IgD-negative memory B cell (primary cell): ENCODE data around the gene AADACL4. TPM values are rescaled to one million over a fixed set of nuclear protein-coding genes. Genes with fewer than 3 reads are reported as not detected.

Experiments used
- H3K27ac Mint-ChIP-seq, 3 donors: one replicate each; pipeline ENCODE4 v1.8.0; 2020 to 2022; ENCODE audit warnings: mild to moderate bottlenecking in 3 of 3, mixed read lengths in 3 of 3, moderate library complexity in 1 of 3
- H3K27me3 Mint-ChIP-seq: one replicate; pipeline ENCODE4 v1.8.0; 2021; ENCODE audit warnings: mixed read lengths
- H3K36me3 Mint-ChIP-seq: one replicate; pipeline ENCODE4 v1.8.0; 2020; ENCODE audit warnings: mild to moderate bottlenecking, mixed read lengths
- H3K4me1 Mint-ChIP-seq, 3 donors: one replicate each; pipeline ENCODE4 v1.8.0; 2020 to 2022; ENCODE audit warnings: mixed read lengths in 3 of 3, mild to moderate bottlenecking in 1 of 3
- H3K4me3 Mint-ChIP-seq, 4 donors: one replicate each; pipeline ENCODE4 v1.8.0; 2020 to 2022; ENCODE audit warnings: mild to moderate bottlenecking in 4 of 4, mixed read lengths in 4 of 4, moderate library complexity in 3 of 4
- H3K9me3 Mint-ChIP-seq, 3 donors: one replicate each; pipeline ENCODE4 v1.8.0; 2020 to 2021; ENCODE audit warnings: mixed read lengths in 3 of 3, mild to moderate bottlenecking in 1 of 3
- polyA plus RNA-seq: library from polyadenylated mRNA; unstranded; fragments of 300-500 nt; fragmentation: Illumina TruSeq; gene quantifications from one replicate; pipeline ENCODE4 v1.2.3, GENCODE V29; 2021

Gene AADACL4
- not detected for polyA plus RNA-seq

- no peak within 1 kb of the TSS for H3K4me3 Mint-ChIP-seq
- peaks cover 3 to 19% (median 8%) of the 10 kb centered on the region in 3 donors for H3K9me3 Mint-ChIP-seq
- H3K36me3 Mint-ChIP-seq = peaks cover 4% of the 10 kb centered on the region
- no peaks in the 10 kb centered on the region for H3K4me1 Mint-ChIP-seq
- H3K27me3 Mint-ChIP-seq = peaks cover 7% of the 10 kb centered on the region
- H3K27ac Mint-ChIP-seq = no peak within 1 kb of the TSS
These were observed at the start of gene AADACL4 for GRCh38 chr1:12643785-12644184. TSS of gene AADACL4 (plus strand) at chr1:12644085. CDS start at chr1:12644547, 462 bp downstream.

DNA sequence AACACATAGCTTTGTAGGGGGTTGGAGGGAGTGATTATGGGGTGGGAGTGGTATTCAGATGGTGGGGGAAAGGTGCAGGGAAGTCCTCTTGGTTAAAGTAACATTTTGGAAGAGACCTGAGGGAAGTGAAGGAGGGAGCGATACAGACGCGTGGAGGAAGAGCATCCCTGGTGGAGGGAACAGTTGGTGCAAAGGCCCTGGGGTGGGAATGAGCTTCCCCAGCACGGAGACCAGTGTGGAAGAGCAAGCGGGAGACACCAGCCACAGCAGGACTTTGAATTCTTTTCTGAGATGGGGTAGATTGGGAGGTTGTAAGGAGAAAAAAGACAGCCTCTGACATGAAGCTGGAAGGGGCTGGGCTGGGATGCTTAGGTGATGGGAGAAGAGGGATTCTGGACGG is 49.4 kb upstream of the AADACL4 start:
- peaks cover 5 to 10% (median 8%) of the 10 kb centered on the region in 3 donors for H3K4me1 Mint-ChIP-seq
- H3K27me3 Mint-ChIP-seq = peaks cover 9% of the 10 kb centered on the region
- H3K27ac Mint-ChIP-seq = no peak overlapping the region
- H3K4me3 Mint-ChIP-seq = peak overlapping the region; percentile 45 to 90 (median 80)
- peaks cover 0 to 1% (median 0%) of the 10 kb centered on the region in 3 donors for H3K9me3 Mint-ChIP-seq
- H3K36me3 Mint-ChIP-seq = peaks cover 2% of the 10 kb centered on the region

DNA sequence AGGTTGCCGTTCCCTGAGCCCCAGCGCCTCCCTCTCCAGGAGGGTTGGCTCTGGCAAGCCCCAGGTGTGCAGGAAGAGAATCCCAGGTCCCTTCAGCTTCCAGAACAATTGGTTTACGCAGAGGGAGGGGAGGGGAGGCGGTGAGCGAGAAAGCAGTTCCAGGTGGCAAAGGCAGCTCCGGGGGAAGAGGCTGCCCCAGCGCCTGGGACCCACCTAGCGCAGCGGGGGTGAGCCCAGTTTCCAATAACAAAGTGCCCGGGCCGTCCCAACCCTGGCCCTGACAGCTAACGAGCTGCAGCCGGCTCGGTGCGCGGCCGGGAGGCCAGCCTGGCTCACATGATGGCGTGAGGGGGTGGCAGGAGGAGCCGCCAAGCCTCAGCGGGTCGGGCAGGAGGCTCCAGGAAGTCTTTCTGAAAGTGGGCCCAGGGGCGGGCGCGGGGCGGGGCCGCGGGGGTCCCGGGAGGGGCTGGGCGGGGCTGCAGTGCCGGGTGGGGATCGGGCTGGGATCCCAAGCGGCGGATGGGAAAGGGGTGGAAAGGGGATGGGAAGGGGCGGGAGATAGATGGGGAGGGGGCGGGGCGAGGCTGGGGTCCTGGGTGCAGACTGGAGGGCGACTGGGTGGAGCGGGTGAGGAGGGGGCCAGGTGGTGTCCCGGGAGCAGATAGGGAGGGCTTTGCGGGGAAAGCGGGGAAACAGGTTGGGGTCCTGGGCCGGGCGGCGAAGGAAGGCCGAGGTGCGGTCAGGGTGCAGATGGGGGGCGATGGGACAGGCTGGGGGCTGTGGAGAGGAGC is 48.7 kb upstream of the AADACL4 start:
- H3K27ac Mint-ChIP-seq = no peak overlapping the region
- peaks cover 0 to 1% (median 0%) of the 10 kb centered on the region in 3 donors for H3K9me3 Mint-ChIP-seq
- H3K36me3 Mint-ChIP-seq = peaks cover 2% of the 10 kb centered on the region
- peaks cover 9% of the 10 kb centered on the region for H3K27me3 Mint-ChIP-seq
- H3K4me1 Mint-ChIP-seq = peaks cover 5 to 10% (median 8%) of the 10 kb centered on the region in 3 donors
- H3K4me3 Mint-ChIP-seq = peak overlapping the region; percentile 45 to 90 (median 80)

DNA sequence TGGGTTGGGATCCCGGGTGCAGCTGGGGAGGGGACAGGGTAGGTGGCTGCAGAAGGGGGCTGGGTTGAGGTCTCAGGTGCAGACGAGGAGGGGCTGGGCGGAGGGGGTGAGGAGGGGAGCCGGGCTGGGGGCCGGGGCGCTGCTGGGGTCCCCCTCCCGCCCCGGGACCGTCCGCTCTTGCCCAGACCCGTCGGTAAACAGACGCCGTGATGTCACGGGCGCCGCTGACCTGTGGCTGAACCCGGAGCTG is 48.2 kb upstream of the AADACL4 start:
- Mint-ChIP-seq H3K36me3 (peaks cover 2% of the 10 kb centered on the region), H3K9me3 (peaks cover 0 to 1% (median 0%) of the 10 kb centered on the region in 3 donors), H3K27ac (no peak overlapping the region), H3K4me1 (peaks cover 5 to 10% (median 8%) of the 10 kb centered on the region in 3 donors), H3K4me3 (peak overlapping the region in 2 of 4 donors; percentile 9 to 28), H3K27me3 (peaks cover 9% of the 10 kb centered on the region)

GRCh38 chr1:12596007-12596821 is 47.7 kb upstream of the AADACL4 start:
- Mint-ChIP-seq H3K27ac (no peak overlapping the region), H3K9me3 (peaks cover 0 to 1% (median 0%) of the 10 kb centered on the region in 3 donors), H3K4me3 (peak overlapping the region in 2 of 4 donors; percentile 9 to 28), H3K4me1 (peaks cover 5 to 10% (median 8%) of the 10 kb centered on the region in 3 donors), H3K36me3 (peaks cover 2% of the 10 kb centered on the region), H3K27me3 (peaks cover 9% of the 10 kb centered on the region)

- peaks cover 2% of the 10 kb centered on the region for H3K36me3 Mint-ChIP-seq
- peaks cover 6% of the 10 kb centered on the region for H3K27me3 Mint-ChIP-seq
- peak overlapping the region in 2 of 3 donors; percentile 16 to 39 for H3K27ac Mint-ChIP-seq
- H3K4me1 Mint-ChIP-seq = peaks cover 5 to 10% (median 6%) of the 10 kb centered on the region in 3 donors
- H3K4me3 Mint-ChIP-seq = peak overlapping the region in 1 of 4 donors; percentile 56
- H3K9me3 Mint-ChIP-seq = peaks cover 0 to 1% (median 0%) of the 10 kb centered on the region in 3 donors
These were observed 46.1 kb upstream of the AADACL4 start for GRCh38 chr1:12597792-12598191.

GRCh38 chr1:12598974-12599373 is 44.9 kb upstream of the AADACL4 start:
- Mint-ChIP-seq H3K4me1 (peaks cover 4 to 10% (median 5%) of the 10 kb centered on the region in 3 donors), H3K9me3 (peaks cover 0 to 1% (median 0%) of the 10 kb centered on the region in 3 donors), H3K36me3 (peaks cover 2% of the 10 kb centered on the region), H3K4me3 (no peak overlapping the region), H3K27me3 (peaks cover 6% of the 10 kb centered on the region), H3K27ac (no peak overlapping the region)

GRCh38 chr1:12599657-12600056 is 44.2 kb upstream of the AADACL4 start:
- Mint-ChIP-seq H3K9me3 (peaks cover 0 to under 1% (median 0%) of the 10 kb centered on the region in 3 donors), H3K27ac (no peak overlapping the region), H3K4me1 (peaks cover 0 to 7% (median 5%) of the 10 kb centered on the region in 3 donors), H3K36me3 (peaks cover 2% of the 10 kb centered on the region), H3K4me3 (no peak overlapping the region), H3K27me3 (peaks cover 4% of the 10 kb centered on the region)

- Mint-ChIP-seq H3K27me3 (peaks cover 1% of the 10 kb centered on the region), H3K4me1 (peaks cover 0 to 5% (median 4%) of the 10 kb centered on the region in 3 donors), H3K4me3 (no peak overlapping the region), H3K27ac (no peak overlapping the region), H3K9me3 (no peaks in the 10 kb centered on the region), H3K36me3 (peaks cover 2% of the 10 kb centered on the region)
These were observed 43.5 kb upstream of the AADACL4 start for GRCh38 chr1:12600335-12600734.

DNA sequence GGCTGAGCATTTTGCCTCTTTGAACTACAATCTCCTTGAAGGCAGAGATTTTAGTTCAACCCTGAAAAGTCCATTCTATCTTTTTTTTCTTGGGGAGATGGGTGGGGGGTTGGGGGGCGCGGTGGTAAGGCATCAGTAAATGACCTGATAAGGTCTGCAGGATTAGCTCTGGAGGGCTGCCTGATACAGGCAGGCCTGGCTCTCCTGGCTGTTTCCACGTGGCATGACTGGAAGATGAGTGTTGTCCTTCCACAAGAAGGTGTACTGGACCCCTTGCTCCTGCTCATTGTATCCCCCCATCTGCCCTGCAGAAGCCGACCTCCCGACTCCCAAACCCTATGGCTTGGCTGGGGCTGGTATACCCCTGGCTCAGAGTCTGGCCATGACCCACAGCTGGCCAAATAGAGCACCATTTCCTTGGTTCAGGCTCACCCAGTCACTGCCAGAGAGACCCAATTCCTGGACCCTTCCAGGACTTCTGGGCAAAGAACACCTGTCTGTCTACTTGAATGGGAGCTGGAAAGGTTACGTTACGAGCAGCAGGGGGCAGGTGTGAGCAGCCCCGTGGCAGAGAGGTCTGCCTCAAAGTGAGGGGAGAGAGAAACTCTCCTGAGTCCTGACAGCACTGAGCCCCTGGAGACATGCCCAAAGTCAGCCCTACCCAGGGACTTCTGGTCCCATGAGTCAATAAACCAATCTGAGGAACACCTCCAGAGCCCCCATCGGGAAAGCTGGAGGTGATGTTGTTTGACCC is 42.8 kb upstream of the AADACL4 start:
- H3K36me3 Mint-ChIP-seq = peaks cover 2% of the 10 kb centered on the region
- H3K4me1 Mint-ChIP-seq = peaks cover 0 to 5% (median 4%) of the 10 kb centered on the region in 3 donors
- no peak overlapping the region for H3K27ac Mint-ChIP-seq
- H3K4me3 Mint-ChIP-seq = no peak overlapping the region
- peaks cover 1% of the 10 kb centered on the region for H3K27me3 Mint-ChIP-seq
- no peaks in the 10 kb centered on the region for H3K9me3 Mint-ChIP-seq

DNA sequence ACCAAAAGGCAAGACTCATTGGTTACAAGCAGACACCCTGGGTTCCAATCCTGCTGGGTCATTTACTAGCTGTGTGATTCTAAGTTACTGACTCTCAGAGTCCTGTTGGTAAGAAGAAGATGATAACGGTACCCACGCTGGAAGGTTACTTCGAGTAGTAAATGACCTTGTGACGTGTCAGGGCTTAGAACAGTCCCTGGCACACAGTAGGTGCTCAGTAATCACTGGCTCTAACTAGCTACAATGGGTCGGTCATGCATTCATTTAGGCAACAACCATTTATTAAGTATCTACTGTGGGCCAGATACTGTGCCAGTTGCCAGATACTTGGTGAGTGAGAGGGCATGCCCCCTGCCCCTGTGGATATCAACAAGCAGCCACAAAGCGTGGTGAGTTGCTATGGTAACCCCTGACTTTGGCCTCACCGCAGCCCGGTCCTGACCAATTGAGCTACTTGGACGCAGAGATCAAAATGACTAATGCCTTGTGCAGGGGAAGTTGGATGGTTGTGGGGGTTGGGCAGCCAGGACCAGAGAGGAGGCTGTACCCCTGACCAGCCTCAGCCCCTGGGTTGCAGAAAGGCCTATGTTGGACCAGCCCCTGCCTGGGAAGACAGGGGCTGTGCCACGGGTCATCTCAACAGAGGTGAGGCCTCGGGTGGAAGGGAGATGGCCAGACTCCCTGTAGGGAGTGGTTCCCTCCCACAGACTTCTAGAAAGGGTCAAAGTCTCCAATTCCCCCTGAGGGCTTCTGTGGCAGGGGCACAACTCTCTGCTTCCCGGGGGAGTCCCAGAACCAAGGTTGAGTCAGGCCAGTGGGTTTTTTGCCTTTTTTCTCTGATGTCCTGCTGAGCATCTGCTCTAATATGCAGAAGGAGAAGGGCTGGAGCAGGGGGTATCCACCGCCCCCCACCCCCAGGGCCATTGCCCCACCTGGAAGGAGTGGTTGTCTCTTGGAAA is 41.9 kb upstream of the AADACL4 start:
- no peak overlapping the region for H3K4me3 Mint-ChIP-seq
- peak overlapping the region in 1 of 3 donors; percentile 16 for H3K27ac Mint-ChIP-seq
- no peaks in the 10 kb centered on the region for H3K9me3 Mint-ChIP-seq
- peaks cover 0 to 5% (median 4%) of the 10 kb centered on the region in 3 donors for H3K4me1 Mint-ChIP-seq
- no peaks in the 10 kb centered on the region for H3K36me3 Mint-ChIP-seq
- peaks cover 1% of the 10 kb centered on the region for H3K27me3 Mint-ChIP-seq

DNA sequence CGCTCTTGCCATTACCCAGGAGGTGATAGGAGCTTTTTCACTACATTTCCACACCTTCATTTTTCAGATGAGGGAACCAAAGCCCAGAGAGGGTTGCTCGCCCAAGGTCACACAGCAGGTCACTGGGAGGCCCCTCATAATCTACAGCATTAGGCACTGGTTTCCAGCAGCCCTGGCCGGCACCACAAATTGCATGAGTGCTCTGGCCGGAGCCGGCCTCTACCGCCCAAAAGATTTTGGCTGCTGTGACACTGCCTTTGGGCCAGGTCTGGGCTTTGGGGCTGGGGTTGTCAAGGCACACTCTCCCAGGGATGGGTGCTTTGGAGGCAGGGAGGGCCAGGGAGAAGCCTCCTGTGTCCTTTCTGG is 41.2 kb upstream of the AADACL4 start:
- H3K27me3 Mint-ChIP-seq = no peaks in the 10 kb centered on the region
- H3K27ac Mint-ChIP-seq = no peak overlapping the region
- no peak overlapping the region for H3K4me3 Mint-ChIP-seq
- H3K9me3 Mint-ChIP-seq = peaks cover 0 to 3% (median 2%) of the 10 kb centered on the region in 3 donors
- H3K4me1 Mint-ChIP-seq = no peaks in the 10 kb centered on the region
- no peaks in the 10 kb centered on the region for H3K36me3 Mint-ChIP-seq

DNA sequence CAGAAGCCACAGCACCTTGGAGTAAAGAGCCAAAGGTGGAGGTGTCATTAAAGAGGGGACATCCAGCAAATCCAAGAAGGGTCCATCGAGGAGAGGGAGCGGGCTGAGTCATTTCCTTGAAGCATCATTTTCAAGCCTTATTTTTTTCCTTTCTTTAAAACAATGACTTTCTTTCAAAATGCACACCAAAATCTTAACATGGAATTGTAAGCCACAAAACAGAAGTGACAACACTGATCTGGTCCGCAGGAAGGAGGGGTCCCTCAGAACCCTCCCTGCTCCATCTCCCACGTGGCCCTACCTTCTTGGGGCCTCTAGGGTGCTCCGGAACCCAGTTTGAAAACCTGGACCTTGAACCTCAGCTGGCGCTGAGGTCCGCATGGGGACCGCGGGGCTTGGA is 40.7 kb upstream of the AADACL4 start:
- H3K27me3 Mint-ChIP-seq = no peaks in the 10 kb centered on the region
- no peak overlapping the region for H3K27ac Mint-ChIP-seq
- H3K4me3 Mint-ChIP-seq = no peak overlapping the region
- no peaks in the 10 kb centered on the region for H3K36me3 Mint-ChIP-seq
- no peaks in the 10 kb centered on the region for H3K4me1 Mint-ChIP-seq
- peaks cover 0 to 3% (median 2%) of the 10 kb centered on the region in 3 donors for H3K9me3 Mint-ChIP-seq
